GM19467 (cell line): ENCODE data around the gene SMARCD3.

ENCODE experiments used
- ATAC-seq: cut with Tn5 transposase; IDR thresholded peaks from one replicate; pipeline ENCODE4 v1.9.1; 2021; ENCODE audit warnings: mild to moderate bottlenecking, moderate library complexity; ENCODE audit not compliant: unreplicated experiment

Gene SMARCD3

GRCh38 chr7:151192002-151192539 lies 56.4 kb downstream of the SMARCD3 start:
- no peak for ATAC-seq

GRCh38 chr7:151191544-151191943 lies 57.0 kb downstream of the SMARCD3 start:
- no peak for ATAC-seq

- no peak for ATAC-seq
Measured at GRCh38 chr7:151189038-151189437, 59.5 kb downstream of the SMARCD3 start.
